Tibial nerve (tissue), 4 donors: ENCODE results near the gene SLC9B2. TPM values are rescaled to one million over a fixed set of nuclear protein-coding genes. Genes with fewer than 3 reads are reported as not detected.
A peak's percentile ranks its signal among the peaks of the same experiment; 100 is the strongest.

Experiments used
- DNase-seq, 2 donors: peaks; one replicate each; pipeline ENCODE4 v3.0.0-alpha.2; 2019; ENCODE audit warnings: low spot score in 2 of 2
- H3K27ac ChIP-seq, 4 donors: fragments of 200-600 bp; sonication (generic) in 3 of 4; one replicate each; pipeline ENCODE4 v1.5.1; 2017 to 2019; ENCODE audit warnings: mild to moderate bottlenecking in 1 of 4
- H3K27me3 ChIP-seq, 2 donors: fragments of 200-600 bp; sonication (generic) in 1 of 2; one replicate each; pipeline versions ENCODE4 v1.5.1 to v1.6.0; 2017 to 2019
- H3K36me3 ChIP-seq, 3 donors: fragments of 200-600 bp; sonication (generic); one replicate each; pipeline ENCODE4 v1.5.1; 2018 to 2019
- H3K4me1 ChIP-seq, 4 donors: fragments of 200-600 bp; sonication (generic) in 3 of 4; one replicate each; pipeline ENCODE4 v1.5.1; 2017 to 2019
- H3K4me3 ChIP-seq, 4 donors: fragments of 200-600 bp; sonication (generic) in 3 of 4; one replicate each; pipeline ENCODE4 v1.5.1; 2017 to 2019; ENCODE audit warnings: mild to moderate bottlenecking in 1 of 4, moderate library complexity in 1 of 4
- H3K9me3 ChIP-seq, 4 donors: fragments of 200-600 bp; sonication (generic) in 3 of 4; one replicate each; pipeline ENCODE4 v1.5.1; 2017 to 2019
- EP300 ChIP-seq, 2 donors: sonication (generic); formaldehyde crosslinking; IDR thresholded peaks; one replicate each; pipeline ENCODE4 v1.6.1; 2017; ENCODE audit warnings: antibody characterized with exemption in 2 of 2, mild to moderate bottlenecking in 1 of 2
- POLR2A ChIP-seq, 2 donors: fragments of 450-650 bp; IDR thresholded peaks; one replicate each; pipeline ENCODE4 v1.6.1; 2017; ENCODE audit warnings: antibody characterized with exemption in 2 of 2, mild to moderate bottlenecking in 2 of 2, moderate library complexity in 2 of 2
- WGBS, 2 donors: methylation state at CpG; one replicate each; pipeline ENCODE4 v1.1.5; 2018; 5-methylcytosine and 5-hydroxymethylcytosine counted together
- total RNA-seq, 4 donors: library from RNA; depleted of rRNA; stranded (reverse); fragments of >200 nt; gene quantifications; one replicate each; pipeline ENCODE4 v1.1.0, GENCODE V29; 2016
- TF ChIP-seq, protein P1 (sequence below), 5 experiments: fragments of 200-600 bp in 3 of 5; fragments of 450-650 bp in 2 of 5; sonication (generic) in 3 of 5; IDR thresholded peaks; one replicate each; pipeline ENCODE4 v1.5.1; 2016 to 2019; ENCODE audit warnings: antibody characterized with exemption in 5 of 5, mild to moderate bottlenecking in 3 of 5, moderate library complexity in 2 of 5

The SLC9B2 gene, protein sequence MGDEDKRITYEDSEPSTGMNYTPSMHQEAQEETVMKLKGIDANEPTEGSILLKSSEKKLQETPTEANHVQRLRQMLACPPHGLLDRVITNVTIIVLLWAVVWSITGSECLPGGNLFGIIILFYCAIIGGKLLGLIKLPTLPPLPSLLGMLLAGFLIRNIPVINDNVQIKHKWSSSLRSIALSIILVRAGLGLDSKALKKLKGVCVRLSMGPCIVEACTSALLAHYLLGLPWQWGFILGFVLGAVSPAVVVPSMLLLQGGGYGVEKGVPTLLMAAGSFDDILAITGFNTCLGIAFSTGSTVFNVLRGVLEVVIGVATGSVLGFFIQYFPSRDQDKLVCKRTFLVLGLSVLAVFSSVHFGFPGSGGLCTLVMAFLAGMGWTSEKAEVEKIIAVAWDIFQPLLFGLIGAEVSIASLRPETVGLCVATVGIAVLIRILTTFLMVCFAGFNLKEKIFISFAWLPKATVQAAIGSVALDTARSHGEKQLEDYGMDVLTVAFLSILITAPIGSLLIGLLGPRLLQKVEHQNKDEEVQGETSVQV
- total RNA-seq: 10 to 100 TPM; 13.1 to 29.4 (median 22.2) TPM

DNA sequence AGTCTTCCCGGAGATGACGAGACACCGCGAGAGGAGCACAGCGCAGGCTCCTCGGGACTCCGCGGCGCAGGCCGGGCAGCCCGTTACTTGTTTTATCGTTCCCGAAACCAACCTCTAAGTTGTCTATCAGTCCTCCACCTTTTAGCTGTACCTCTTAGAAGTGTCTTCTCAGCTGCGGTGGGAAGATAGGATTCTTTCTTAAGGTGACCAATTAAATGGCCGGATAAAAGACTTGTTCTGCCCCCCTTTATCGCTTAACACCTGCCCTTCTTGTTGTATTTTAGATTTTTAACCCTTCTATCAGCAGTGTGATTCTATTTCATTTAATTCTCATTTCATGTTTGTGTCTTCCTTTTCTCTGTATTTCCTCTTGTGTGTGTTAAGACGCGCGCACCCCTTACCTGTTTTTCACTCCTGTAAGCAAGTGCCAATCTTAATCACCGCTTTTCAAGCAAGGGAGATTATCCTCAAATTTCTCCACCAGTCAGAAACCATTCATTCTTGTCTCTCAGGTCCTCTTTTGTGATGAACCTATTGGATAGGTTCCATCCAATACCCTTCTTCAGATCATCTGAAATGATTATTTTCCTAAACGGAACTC is at the start of gene SLC9B2:
Gene SLC9B2, minus strand, starts transcription at position 15 of the 601 bp plus-strand sequence. CDS start 9,211 bp downstream, outside the sequence.
- 22 to 23% methylated on average over 21 of the region's 21 CpGs for WGBS, 2 donors
- no peaks in the 10 kb centered on the region for H3K27me3 ChIP-seq
- no peaks in the 10 kb centered on the region for H3K9me3 ChIP-seq
- peaks cover 0 to 29% (median 15%) of the 10 kb centered on the region in 4 donors for H3K4me1 ChIP-seq
- no peak for TF ChIP-seq EP300 (IDR thresholded peaks at IDR 0.05)
- TF ChIP-seq, protein P1, sequence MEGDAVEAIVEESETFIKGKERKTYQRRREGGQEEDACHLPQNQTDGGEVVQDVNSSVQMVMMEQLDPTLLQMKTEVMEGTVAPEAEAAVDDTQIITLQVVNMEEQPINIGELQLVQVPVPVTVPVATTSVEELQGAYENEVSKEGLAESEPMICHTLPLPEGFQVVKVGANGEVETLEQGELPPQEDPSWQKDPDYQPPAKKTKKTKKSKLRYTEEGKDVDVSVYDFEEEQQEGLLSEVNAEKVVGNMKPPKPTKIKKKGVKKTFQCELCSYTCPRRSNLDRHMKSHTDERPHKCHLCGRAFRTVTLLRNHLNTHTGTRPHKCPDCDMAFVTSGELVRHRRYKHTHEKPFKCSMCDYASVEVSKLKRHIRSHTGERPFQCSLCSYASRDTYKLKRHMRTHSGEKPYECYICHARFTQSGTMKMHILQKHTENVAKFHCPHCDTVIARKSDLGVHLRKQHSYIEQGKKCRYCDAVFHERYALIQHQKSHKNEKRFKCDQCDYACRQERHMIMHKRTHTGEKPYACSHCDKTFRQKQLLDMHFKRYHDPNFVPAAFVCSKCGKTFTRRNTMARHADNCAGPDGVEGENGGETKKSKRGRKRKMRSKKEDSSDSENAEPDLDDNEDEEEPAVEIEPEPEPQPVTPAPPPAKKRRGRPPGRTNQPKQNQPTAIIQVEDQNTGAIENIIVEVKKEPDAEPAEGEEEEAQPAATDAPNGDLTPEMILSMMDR (IDR thresholded peaks at IDR 0.05): no peak
- no peak for TF ChIP-seq POLR2A (IDR thresholded peaks at IDR 0.05)
- peak within 1 kb of the TSS; percentile 68 to 91 (median 86) for H3K4me3 ChIP-seq
- DNase-seq: no peak
- peaks cover 0 to 27% (median 0%) of the 10 kb centered on the region in 3 donors for H3K36me3 ChIP-seq
- peak within 1 kb of the TSS; percentile 62 to 93 (median 86) for H3K27ac ChIP-seq

DNA sequence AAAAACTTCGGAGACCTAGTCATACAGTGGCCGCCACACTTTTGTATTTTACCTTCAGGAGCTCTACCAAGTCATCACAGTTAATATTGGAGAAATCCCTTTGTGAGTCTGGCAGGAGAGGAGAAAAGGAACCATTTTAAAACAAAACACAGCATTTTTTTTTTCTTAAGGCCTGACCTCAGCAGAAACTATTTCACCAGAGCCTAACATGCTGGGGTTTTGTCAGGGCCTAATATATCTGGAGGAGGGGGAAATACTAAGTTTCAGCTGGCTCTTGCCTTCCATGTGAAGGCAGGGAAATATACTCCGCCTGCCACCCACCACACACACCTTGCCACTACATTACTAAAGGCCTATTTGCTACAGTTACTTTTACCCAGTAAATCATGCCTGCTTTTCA is 49.6 kb upstream of the SLC9B2 start:
- no peak for DNase-seq
- WGBS, 2 donors: 92 to 97% methylated on average over 3 of the region's 3 CpGs
- Histone ChIP-seq H3K36me3 (no peaks in the 10 kb centered on the region), H3K9me3 (peaks cover 0 to 17% (median 0%) of the 10 kb centered on the region in 4 donors), H3K27ac (no peak overlapping the region), H3K4me3 (no peak overlapping the region), H3K4me1 (no peaks in the 10 kb centered on the region), H3K27me3 (no peaks in the 10 kb centered on the region)
- no peak for TF ChIP-seq POLR2A (IDR thresholded peaks at IDR 0.05)
- no peak for TF ChIP-seq EP300 (IDR thresholded peaks at IDR 0.05)
- TF ChIP-seq, protein P1 (IDR thresholded peaks at IDR 0.05): no peak

- DNase-seq: no peak
- Histone ChIP-seq H3K9me3 (peaks cover 0 to 7% (median 0%) of the 10 kb centered on the region in 4 donors), H3K4me1 (no peaks in the 10 kb centered on the region), H3K27ac (no peak overlapping the region), H3K36me3 (no peaks in the 10 kb centered on the region), H3K4me3 (no peak overlapping the region), H3K27me3 (no peaks in the 10 kb centered on the region)
- 84 to 96% methylated on average over 3 of the region's 3 CpGs for WGBS, 2 donors
- TF ChIP-seq POLR2A (IDR thresholded peaks at IDR 0.05) (no peak), EP300 (IDR thresholded peaks at IDR 0.05) (no peak)
- TF ChIP-seq, protein P1 (IDR thresholded peaks at IDR 0.05): no peak
Measured at GRCh38 chr4:103123114-103123513, 46.6 kb upstream of the SLC9B2 start.

DNA sequence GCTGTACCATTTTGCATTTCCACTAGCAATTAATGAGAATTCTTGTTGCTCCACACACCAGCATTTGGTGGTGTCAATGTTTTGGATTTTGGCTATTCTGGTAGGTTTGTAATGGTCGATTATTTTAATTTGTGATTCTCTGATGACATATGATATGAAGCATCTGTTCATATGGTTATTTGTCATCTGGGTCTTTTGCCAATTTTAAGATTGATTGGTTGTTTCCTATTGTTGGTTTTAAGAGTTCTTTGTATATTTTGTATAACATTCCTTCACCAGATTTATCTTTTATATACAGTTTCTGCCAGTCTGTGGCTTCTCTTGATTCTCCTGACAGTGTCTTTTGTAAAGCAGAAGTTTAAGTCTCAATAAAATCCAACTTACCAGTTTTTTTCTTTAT is 41.6 kb upstream of the SLC9B2 start:
- Histone ChIP-seq H3K4me3 (no peak overlapping the region), H3K27me3 (no peaks in the 10 kb centered on the region), H3K4me1 (no peaks in the 10 kb centered on the region), H3K9me3 (no peaks in the 10 kb centered on the region), H3K27ac (no peak overlapping the region), H3K36me3 (no peaks in the 10 kb centered on the region)
- no peak for DNase-seq
- WGBS, 2 donors: 93 to 100% methylated on average over 1 of the region's 1 CpG
- TF ChIP-seq POLR2A (IDR thresholded peaks at IDR 0.05) (no peak), EP300 (IDR thresholded peaks at IDR 0.05) (no peak)
- TF ChIP-seq, protein P1 (IDR thresholded peaks at IDR 0.05): no peak

DNA sequence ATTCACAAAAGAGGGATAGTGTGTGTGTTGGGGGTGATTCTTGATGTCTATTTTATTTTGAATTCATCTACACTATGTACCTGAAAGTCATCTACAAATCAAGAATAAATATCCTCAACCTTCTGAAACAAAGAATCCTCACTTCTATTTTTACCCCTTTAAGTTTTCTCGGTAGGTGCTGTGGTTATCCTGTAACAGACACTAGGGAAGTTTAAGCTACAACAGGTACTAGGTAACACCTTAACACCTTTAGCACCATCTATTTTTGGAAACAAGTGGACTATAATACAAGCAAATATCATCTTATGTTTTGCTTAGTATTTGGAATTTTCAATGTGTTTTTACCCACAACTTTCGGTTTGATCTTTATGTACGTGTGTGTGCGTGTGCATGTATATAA is 35.0 kb upstream of the SLC9B2 start:
- TF ChIP-seq EP300 (IDR thresholded peaks at IDR 0.05) (no peak), POLR2A (IDR thresholded peaks at IDR 0.05) (no peak)
- TF ChIP-seq, protein P1 (IDR thresholded peaks at IDR 0.05): no peak
- no peak overlapping the region for H3K27ac ChIP-seq
- H3K9me3 ChIP-seq: no peaks in the 10 kb centered on the region
- 70 to 96% methylated on average over 4 of the region's 4 CpGs for WGBS, 2 donors
- DNase-seq: no peak
- no peaks in the 10 kb centered on the region for H3K36me3 ChIP-seq
- H3K27me3 ChIP-seq: no peaks in the 10 kb centered on the region
- no peak overlapping the region for H3K4me3 ChIP-seq
- H3K4me1 ChIP-seq: no peaks in the 10 kb centered on the region
